Fibroblast of lung (primary cell): ENCODE data around the gene CCDC82.

Experiments used
- EZH2 ChIP-seq: IDR thresholded peaks from 2 replicates; pipeline ENCODE4 v1.5.1; 2012; ENCODE audit warnings: low read length, control low read depth, mild to moderate bottlenecking; ENCODE audit errors: missing control alignments
- TF ChIP-seq, protein P1 (sequence below), 2 donors: IDR thresholded peaks in 1 of 2; conservative IDR thresholded peaks in 1 of 2; 1 replicate in 1 of 2; 2 replicates in 1 of 2; pipeline ENCODE4 v1.5.1; 2011 to 2012; ENCODE audit warnings: low read length in 2 of 2, control low read depth in 1 of 2, inconsistent platforms in 1 of 2, low read depth in 1 of 2, mild to moderate bottlenecking in 1 of 2

GRCh38 chr11:96391698-96392307, 2.1 kb upstream of the CCDC82 start:
- TF ChIP-seq, protein P1, sequence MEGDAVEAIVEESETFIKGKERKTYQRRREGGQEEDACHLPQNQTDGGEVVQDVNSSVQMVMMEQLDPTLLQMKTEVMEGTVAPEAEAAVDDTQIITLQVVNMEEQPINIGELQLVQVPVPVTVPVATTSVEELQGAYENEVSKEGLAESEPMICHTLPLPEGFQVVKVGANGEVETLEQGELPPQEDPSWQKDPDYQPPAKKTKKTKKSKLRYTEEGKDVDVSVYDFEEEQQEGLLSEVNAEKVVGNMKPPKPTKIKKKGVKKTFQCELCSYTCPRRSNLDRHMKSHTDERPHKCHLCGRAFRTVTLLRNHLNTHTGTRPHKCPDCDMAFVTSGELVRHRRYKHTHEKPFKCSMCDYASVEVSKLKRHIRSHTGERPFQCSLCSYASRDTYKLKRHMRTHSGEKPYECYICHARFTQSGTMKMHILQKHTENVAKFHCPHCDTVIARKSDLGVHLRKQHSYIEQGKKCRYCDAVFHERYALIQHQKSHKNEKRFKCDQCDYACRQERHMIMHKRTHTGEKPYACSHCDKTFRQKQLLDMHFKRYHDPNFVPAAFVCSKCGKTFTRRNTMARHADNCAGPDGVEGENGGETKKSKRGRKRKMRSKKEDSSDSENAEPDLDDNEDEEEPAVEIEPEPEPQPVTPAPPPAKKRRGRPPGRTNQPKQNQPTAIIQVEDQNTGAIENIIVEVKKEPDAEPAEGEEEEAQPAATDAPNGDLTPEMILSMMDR (conservative IDR thresholded peaks at IDR 0.05 in 1 of 2, IDR thresholded peaks at IDR 0.05 in 1 of 2; ENCODE audit: low read depth in 1 of 2, low read length in 2 of 2), result no peak
- TF ChIP-seq EZH2, result no peak
